AG10803 (cell line): Measurements from ENCODE around the gene AKNA.

Experiments used
- DNase-seq: peaks from one replicate; pipeline ENCODE4 v3.0.0; 2010; ENCODE audit warnings: low read depth
- H3K4me3 ChIP-seq: 2 replicates; pipeline ENCODE4 v1.5.1; 2011; ENCODE audit warnings: mild to moderate bottlenecking, low read length, control low read depth
- CTCF ChIP-seq: conservative IDR thresholded peaks from 2 replicates; pipeline ENCODE4 v1.5.1; 2011; ENCODE audit warnings: mild to moderate bottlenecking, low read length, control low read depth, inconsistent platforms

The AKNA gene

GRCh38 chr9:114426046-114426948 is 38.5 kb upstream of the AKNA start:
- no peak for TF ChIP-seq CTCF
- no peak overlapping the region for H3K4me3 ChIP-seq
- DNase-seq = no peak

- H3K4me3 ChIP-seq = no peak overlapping the region
- no peak for DNase-seq
- no peak for TF ChIP-seq CTCF
Observed at GRCh38 chr9:114425126-114425525, 37.3 kb upstream of the AKNA start.

- no peak for DNase-seq
- no peak for TF ChIP-seq CTCF
Observed at GRCh38 chr9:114424126-114424525, 36.3 kb upstream of the AKNA start.

GRCh38 chr9:114423181-114423580 is 35.4 kb upstream of the AKNA start:
- TF ChIP-seq CTCF = no peak
- H3K4me3 ChIP-seq = no peak overlapping the region
- no peak for DNase-seq

More at GRCh38 chr9:114424126-114424525, 36.3 kb upstream of the AKNA start:
- no peak overlapping the region for H3K4me3 ChIP-seq

- no peak overlapping the region for H3K4me3 ChIP-seq
- DNase-seq = no peak
- no peak for TF ChIP-seq CTCF
Observed at GRCh38 chr9:114421147-114421546, 33.4 kb upstream of the AKNA start.

GRCh38 chr9:114419796-114420195 is 32.0 kb upstream of the AKNA start:
- no peak for TF ChIP-seq CTCF
- H3K4me3 ChIP-seq = no peak overlapping the region
- DNase-seq = no peak

GRCh38 chr9:114418053-114418452 is 30.3 kb upstream of the AKNA start:
- no peak for DNase-seq
- TF ChIP-seq CTCF = no peak
- H3K4me3 ChIP-seq = no peak overlapping the region
